Stimulated activated CD4-positive, alpha-beta T cell treated with anti-CD3 and anti-CD28 coated beads, Interleukin-4, amount 100 ng/mL, for 48 hours (primary cell): ENCODE results near the gene GHRL.

Experiments used
- DNase-seq, 2 donors: peaks; one replicate each; pipeline ENCODE4 v3.0.0-alpha.2; 2020; ENCODE audit warnings: low read depth in 2 of 2

The GHRL gene

DNA sequence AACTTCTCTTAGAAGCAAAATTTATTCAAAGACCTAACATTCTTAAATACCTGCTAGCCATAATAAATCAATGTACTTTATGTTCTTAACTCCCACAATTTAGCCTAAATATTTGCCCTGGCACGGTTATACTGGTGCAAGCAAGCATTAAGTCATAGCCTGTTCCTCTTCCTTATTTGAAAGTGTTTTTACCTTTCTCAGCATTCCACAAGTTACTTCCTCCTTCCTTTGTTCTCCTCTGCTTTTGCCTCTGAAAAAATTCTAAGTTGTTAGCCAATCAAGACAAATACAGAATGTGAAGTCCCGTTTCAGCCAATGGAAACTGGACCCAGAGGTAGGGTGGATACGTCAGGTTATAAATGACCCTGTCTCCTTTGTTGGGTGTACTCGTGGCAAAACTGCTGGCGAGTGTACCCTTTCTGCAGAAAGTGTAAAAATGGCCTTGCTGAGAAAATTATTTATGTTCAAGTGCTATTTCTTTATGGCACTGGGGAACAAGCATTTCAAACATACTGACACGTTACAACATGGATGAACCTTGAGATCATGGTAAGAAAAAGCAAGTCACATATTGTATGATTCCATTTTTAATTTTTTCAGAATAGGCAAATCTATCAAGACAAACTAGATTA is 47.5 kb downstream of the GHRL start:
- no peak for DNase-seq

DNA sequence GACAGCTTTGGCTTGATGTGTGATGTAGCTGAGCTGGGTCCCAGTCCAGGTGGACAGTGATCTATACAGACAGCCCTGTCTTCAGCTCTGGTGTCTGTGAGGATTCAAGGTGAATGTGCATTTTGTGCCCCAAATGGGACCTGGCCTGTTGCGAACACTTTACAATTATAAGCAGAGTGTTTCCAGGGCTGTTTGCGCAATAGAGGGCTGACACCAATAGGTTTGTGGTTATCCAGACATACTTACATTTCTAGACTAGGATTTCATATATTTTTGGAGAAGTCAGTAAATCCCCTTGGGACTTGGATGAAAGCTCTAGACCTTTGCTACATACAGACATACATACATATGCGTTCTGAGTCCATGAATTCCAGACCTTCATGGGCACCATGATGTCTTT is 48.7 kb downstream of the GHRL start:
- DNase-seq, result no peak

DNA sequence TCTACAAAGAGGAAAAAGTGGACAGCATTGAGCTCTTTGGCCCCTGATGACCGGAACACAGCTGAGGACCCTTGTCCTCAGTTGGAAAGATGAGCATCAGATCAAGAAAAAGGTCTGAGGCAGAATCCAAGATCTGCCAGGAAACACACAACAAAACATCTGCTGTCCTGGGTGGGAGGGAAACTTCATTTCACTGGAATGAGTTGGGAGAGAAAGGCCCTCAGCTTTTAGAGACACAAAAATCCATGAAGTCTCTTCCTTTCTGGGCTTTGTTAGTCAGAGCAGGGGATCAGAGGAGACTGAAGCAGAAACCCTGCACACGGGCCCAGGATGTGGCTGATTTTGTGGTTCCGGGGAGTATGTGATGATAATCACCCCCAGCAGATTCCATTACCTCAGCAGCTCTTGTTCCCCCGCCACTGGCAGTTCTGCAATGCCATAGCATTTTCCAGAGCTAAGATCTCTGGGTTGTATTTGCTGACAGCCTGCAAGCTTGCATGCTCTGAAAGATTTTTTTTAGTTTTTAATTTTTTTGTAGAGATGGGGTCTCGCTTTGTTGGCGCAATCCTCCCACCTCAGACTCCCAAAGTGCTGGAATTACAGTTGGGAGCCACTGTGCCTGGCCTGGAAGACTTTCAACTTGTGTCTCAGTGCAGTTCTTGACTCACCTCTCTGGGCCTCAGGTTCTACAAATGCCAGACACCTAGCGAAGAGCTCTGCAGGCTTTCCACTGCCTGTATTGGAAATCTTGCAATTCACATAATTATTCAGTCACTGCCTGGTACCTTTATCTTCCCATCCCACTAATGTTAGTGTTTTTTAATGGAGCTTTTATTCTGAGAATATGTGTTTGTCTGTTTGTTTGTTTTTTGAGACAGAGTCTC is 50.3 kb downstream of the GHRL start:
- peak; percentile 49 to 68 for DNase-seq

DNA sequence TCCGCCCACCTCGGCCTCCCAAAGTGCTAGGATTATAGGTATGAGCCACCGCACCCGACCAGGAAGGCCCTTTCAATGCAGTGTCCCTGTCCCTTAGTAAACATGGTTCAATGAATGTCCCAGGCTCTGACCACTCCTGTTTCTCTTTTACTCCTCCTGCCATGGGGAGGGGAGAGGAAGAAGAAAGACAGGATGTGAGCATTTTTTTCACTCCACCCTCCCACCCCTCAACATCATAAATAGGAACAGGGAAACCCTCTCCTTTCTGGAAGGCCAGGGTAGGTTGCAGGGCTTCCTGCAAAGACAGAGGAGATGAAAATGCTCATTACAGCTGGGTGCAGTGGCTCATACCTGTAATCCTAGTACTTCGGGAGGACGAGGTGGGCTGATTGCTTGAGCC is 51.9 kb downstream of the GHRL start:
- no peak for DNase-seq

DNA sequence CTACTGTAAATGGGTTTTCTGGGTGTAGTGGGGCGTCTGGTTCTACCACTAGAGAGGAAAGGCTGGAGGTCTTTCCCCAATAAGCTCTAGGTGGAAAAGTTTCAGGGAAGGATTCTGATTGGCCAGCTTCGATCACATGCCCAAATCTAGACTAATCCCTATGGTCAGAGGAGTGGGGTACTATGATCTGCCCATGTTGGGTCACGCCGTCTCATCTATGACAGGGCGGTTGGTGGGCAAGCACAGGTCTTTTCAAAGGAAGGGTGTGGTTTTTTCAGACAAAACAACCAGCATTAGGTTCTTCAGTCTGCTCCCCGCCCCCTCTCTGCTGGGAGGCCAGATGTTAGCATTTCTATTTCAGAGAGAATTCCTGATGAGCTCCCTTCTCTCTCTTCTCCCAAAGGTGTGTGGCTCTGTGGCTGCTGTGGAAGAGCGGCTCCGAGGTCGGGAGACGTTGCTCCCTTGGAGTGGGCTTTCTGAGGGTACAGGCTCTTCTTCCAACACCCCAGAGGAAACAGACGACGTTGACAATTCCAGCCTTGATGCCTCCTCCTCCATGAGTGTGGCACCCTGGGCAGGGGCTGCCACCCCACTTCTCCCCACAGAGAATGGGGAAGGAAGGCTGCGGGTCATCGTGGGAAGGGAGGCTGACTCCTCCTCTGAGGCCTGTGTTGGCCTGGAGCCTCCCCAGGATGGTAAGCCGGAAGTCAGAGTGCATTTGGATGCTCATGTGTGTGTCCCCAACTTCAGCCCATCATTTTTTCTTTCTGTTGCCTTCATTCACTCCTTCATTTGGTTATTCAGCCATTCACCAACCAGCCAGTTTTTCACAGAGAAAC is 54.2 kb downstream of the GHRL start:
- peak in 1 of 2 donors; percentile 30 for DNase-seq
